Measurements from ENCODE around the gene TMCO4.
"Not testable (repeated sequence)": the region's sequence is repeated elsewhere in the genome, so short reads cannot be mapped to it uniquely, and the experiment has no call there.

The TMCO4 gene

GRCh38 chr1:19799230-19800075 lies at the start of gene TMCO4:
TSS of gene TMCO4 (minus strand) at chr1:19799916. CDS start at chr1:19780758, 19,158 bp downstream.
- peak; percentile 29 for DNase-seq (ENCODE audit: extremely low read depth, low read depth)
- TF ChIP-seq CTCF (IDR thresholded peaks at IDR 0.05; ENCODE audit: low read depth, low read length) = peak; percentile 43

- DNase-seq (ENCODE audit: extremely low read depth, low read depth) = not testable (repeated sequence)
Observed at GRCh38 chr1:19849307-19849706, 49.6 kb upstream of the TMCO4 start.

- not testable (repeated sequence) for DNase-seq (ENCODE audit: extremely low read depth, low read depth)
Observed at GRCh38 chr1:19847334-19847733, 47.6 kb upstream of the TMCO4 start.

GRCh38 chr1:19846338-19846737 lies 46.6 kb upstream of the TMCO4 start:
- DNase-seq (ENCODE audit: extremely low read depth, low read depth) = no peak
- TF ChIP-seq CTCF (IDR thresholded peaks at IDR 0.05; ENCODE audit: low read depth, low read length) = no peak

GRCh38 chr1:19845555-19845954 lies 45.8 kb upstream of the TMCO4 start:
- no peak for TF ChIP-seq CTCF (IDR thresholded peaks at IDR 0.05; ENCODE audit: low read depth, low read length)

GRCh38 chr1:19844731-19845495 lies 45.2 kb upstream of the TMCO4 start:
- no peak for DNase-seq (ENCODE audit: extremely low read depth, low read depth)

More at GRCh38 chr1:19845555-19845954, 45.8 kb upstream of the TMCO4 start:
- DNase-seq (ENCODE audit: extremely low read depth, low read depth) = no peak

GRCh38 chr1:19840228-19840627 lies 40.5 kb upstream of the TMCO4 start:
- TF ChIP-seq CTCF (IDR thresholded peaks at IDR 0.05; ENCODE audit: low read depth, low read length) = no peak
- DNase-seq (ENCODE audit: extremely low read depth, low read depth) = no peak

More at GRCh38 chr1:19844731-19845495, 45.2 kb upstream of the TMCO4 start:
- TF ChIP-seq CTCF (IDR thresholded peaks at IDR 0.05; ENCODE audit: low read depth, low read length) = no peak

- no peak for TF ChIP-seq CTCF (IDR thresholded peaks at IDR 0.05; ENCODE audit: low read depth, low read length)
- no peak for DNase-seq (ENCODE audit: extremely low read depth, low read depth)
Observed at GRCh38 chr1:19837866-19838265, 38.1 kb upstream of the TMCO4 start.
